MM.1S (cell line): ENCODE data around the gene PTPN3.

ENCODE experiments used
- CTCF ChIP-seq: fragments of 300-600 bp; sonication (generic); IDR thresholded peaks from 2 replicates; pipeline ENCODE4 v1.5.1; 2016; ENCODE audit warnings: antibody characterized with exemption, low read length, mixed read lengths
- EZH2 ChIP-seq: fragments of 300-600 bp; sonication (generic); optimal IDR thresholded peaks from 2 replicates; pipeline ENCODE3; 2017; ENCODE audit warnings: low read depth, mild to moderate bottlenecking, antibody characterized with exemption, low read length, mixed read lengths

- no peak for TF ChIP-seq CTCF
- no peak for TF ChIP-seq EZH2
Observed at GRCh38 chr9:109542922-109543321, 44.8 kb upstream of the PTPN3 start.
